RPMI8226 (cell line): ENCODE data around the gene ESPN.

Source experiments
- DNase-seq: peaks from one replicate; pipeline ENCODE4 v3.0.0-alpha.2; 2015

The ESPN gene

DNA sequence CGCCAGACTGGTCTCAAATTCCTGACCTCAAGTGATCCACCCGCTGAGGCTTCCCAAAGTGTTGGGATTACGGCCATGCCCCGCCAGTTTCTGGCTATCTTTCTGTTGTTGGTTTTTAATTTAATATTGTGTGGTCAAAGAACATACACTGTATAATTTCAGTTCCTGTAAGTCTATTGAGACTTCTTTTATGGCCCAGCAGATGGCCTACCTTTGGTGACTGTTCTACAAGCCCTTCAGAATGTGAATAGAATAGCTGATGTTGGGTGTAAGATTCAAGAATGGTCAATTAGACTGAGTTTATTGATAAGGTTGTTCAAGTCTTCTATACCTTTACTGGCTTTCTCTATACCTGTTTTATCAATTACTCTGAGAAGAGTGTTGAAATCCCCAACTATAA lies 15.5 kb upstream of the ESPN start:
- peak; percentile 52 for DNase-seq

DNA sequence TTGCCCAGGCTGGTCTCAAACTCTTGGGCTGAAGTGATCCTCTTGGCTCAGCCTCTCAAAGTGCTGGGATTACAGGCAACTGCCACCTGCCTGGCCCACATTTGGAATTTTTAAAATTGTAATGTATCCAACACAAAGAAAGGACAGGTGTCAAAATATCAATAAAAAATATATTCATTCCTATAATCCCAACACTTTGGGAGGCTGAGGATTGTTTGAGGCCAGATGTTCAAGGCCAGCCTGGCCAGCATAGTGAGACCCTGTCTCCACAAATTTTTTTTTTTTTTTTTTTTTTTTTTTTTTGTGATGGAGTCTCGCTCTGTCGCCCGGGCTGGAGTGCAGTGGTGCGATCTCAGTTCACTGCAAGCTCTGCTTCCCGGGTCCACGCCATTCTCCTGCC lies 14.8 kb upstream of the ESPN start:
- no peak for DNase-seq

DNA sequence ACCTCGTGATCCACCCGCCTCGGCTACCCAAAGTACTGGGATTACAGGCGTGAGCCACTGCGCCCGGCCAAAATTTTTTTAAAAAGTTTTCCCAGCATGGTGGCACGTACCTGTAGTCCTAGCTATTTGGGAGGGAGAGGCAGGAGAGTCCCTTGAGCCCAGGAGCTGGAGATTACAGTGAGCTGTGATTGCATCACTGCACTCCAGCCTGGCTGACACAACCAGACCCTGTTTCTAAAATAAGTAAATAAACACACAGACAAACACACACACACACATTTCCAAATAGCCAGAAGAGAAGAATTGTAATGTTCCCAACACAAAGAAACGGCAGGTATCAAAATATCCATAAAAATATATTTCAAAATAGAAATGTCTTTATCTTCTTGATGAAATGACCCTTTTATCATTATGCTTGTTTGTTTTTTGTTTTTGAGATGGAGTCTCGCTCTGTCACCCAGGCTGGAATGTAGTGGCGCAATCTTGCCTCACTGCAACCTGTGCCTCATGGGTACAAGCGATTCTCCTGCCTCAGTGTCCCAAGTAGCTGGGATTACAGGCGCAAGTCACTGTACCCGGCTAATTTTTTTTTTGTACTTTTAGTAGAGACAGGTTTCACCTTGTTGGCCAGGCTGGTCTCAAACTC lies 14.2 kb upstream of the ESPN start:
- no peak for DNase-seq

DNA sequence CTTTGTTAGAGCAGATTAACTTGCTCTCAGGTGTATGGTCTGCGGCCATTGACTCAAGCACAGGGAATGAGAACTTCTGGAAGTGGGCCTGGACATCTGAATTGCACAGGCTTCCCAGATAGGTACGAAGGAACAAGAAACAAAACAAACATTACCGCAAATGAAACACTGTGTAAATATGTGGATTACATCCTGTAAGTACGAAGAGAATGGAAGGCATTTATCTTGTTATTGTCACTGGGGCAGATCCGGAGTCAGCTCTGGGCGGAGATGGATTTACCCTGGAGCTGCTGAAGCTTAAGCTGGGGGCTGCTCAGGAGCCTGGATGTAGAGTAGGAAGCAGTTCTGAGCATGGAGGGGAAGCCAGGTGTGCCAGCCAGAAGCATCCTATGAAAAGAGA lies 11.7 kb upstream of the ESPN start:
- no peak for DNase-seq

DNA sequence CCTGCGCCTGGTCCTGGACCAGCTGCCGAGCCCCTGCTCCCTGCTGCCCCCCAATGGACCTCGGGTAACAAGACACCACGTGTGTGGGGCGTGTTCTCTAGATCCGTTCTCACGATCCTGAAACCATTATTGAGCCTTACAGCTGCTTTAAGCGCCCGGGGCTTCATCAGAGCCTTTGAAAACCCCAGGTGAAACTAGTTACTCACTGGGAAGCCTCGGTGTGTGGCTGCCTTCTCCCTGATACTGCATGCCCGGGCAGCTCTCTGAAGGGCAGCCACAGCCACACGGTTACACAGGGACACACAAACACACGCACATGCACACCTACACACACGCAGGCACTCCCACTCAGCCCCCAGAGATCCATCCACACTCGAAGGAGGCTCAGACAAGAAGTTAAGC lies 10.1 kb upstream of the ESPN start:
- peak; percentile 88 for DNase-seq

DNA sequence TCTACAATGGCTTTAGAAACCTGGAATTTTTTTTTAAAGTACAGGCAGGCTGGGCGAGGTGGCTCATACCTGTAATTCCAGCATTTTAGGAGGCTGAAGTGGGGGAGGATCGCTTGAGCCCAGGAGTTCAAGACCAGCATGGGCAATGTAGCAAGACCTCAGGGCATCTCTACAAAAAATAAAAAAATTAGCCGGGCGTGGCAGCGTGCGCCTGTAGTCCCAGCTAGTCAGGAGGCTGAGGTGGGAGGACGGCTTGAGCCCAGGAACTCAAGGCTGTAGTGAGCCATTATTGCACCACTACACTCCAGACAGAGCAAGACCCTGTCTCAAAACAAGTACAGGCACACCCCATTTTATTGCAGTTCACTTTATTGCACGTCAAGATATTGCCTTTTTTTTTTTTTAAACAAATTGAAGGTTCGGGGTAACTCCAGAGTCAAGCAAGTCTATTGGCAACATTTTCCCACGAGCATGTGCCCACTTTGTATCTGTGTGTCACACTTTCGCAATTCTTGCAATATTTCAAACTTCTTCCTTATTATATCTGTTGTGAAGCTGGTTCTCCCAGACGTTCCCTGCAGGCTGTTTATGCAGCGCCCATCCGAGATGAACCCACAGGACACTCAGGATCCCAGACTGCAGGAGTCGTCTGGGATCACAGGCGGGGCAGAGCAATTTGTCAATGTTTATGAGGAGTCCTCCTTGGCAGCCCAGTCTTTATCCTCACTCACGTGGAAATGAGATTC lies 9.5 kb upstream of the ESPN start:
- DNase-seq: no peak

DNA sequence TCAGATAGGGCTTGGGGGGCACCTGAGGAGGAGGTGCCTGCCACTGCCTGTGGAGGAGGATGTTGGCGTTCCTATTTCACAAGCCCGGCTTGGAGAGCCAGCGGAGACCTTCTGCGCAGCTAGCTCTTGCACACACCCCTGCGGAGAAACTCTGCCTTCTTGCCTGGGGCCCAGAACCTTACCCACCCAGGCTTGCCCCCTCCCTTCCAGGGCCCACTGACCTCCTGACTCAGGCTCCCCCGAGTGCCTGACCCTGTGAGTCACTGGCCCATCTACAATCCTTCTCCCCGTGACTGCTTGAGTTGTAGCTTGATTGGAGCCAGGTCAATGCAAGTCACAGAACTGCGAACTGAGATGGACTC lies 8.3 kb upstream of the ESPN start:
- no peak for DNase-seq

DNA sequence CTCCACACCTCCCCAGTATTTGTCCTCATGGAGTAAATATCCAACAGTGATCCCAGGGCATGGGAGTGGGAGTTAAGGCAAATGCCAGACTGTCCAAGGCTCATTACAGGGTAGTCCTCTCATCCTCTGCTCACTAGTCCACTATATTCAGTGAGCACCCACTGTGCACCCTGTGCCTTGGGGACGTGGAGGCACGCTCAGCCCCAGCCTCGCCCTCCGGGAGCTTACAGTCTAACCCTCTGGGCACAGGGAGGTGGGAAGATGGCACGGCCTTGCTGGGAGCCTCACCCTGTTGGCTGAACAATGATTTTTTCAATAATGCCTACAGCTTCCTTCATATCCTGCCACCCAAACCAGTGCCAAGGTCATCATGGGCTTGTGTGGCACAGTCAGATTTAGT lies 7.7 kb upstream of the ESPN start:
- no peak for DNase-seq

DNA sequence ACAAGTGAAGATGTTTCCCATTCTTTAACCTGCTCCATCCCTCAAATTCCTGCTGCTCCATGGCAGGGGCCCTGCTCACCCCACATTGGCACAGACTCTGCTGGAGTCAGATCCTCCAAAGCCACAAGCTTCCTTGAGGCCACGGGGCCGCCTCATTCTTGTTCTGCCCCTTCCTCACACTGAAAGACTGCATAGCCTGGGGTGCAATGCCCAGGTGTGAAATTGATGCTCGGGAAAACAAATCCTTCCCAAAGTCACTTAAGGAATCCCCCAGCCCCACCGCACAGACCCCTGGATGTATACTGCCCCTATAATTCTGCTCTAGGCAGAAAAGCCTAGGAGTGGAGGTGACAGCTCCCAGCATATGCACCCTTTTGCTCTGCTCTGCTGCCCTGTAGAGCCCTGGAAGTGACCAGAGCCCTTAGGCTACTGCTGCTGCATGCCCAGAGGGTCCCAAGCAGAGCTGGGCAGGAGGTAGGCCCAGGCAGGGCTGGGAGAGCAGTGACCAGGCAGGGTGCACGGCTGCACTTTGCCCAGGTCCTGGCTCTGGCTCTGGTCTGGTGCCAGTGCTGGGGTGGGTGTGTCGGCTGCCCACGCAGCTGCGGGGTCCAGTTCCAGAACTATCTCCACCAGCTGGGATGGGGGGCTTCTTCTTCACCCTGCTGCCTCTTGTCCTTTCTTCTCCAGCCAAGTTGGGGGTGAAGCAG lies 6.5 kb upstream of the ESPN start:
- no peak for DNase-seq

DNA sequence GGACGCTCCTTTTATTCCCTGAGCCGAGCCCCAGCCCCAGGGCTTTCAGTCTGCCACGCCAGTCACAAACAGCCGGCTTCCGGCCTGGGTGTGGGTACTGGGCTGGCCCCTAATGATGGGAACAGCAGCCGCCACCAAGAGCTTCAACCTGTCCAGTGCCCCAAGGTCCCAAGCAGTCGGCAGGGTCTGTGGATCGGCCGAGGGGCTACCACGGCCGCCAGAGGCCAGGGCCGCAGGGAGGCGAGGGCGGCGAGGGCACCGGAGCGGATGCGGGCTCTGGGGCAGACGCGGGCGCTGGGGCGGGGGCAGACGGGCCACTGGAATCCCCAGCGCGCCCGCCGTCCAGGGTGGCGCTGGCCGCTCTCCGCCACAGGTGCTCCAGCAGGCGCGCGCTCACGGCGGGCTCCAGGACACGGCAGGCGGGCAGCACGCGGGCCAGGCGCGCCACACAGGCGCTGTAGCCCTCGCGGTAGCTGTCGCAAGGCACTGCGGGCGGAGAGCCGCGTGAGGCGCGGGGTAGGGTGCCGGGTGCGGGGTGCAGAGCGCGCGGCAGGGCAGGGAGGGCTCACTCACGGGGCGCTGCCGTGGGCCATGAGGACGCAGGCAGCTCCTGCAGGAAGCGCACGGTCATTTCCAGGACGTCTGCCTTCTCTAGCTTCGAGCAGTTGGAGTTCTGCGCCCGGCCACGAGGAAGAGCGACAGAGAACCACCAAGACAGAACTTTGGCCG lies 5.7 kb upstream of the ESPN start:
- DNase-seq: no peak

DNA sequence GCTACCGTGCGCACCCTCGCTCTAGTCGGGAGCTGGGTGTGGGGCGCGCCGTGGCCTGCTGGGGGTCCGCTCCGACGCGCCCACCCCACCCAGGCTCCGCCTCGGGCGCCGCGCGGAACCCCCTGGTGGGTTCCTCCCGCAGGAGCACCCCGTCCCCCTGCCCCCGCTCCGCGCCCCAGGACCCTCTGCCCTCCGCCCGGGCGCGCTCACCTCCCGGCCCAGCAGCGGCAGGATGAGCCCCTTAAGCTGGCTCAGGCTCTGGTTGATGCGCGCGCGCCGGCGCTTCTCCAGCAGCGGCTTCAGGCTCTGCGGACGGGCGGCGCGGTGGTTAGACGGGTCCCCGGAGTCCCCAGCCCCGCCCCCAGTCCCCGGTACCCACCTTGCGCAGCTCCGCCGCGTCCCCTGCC lies 5.2 kb upstream of the ESPN start:
- DNase-seq: no peak

DNA sequence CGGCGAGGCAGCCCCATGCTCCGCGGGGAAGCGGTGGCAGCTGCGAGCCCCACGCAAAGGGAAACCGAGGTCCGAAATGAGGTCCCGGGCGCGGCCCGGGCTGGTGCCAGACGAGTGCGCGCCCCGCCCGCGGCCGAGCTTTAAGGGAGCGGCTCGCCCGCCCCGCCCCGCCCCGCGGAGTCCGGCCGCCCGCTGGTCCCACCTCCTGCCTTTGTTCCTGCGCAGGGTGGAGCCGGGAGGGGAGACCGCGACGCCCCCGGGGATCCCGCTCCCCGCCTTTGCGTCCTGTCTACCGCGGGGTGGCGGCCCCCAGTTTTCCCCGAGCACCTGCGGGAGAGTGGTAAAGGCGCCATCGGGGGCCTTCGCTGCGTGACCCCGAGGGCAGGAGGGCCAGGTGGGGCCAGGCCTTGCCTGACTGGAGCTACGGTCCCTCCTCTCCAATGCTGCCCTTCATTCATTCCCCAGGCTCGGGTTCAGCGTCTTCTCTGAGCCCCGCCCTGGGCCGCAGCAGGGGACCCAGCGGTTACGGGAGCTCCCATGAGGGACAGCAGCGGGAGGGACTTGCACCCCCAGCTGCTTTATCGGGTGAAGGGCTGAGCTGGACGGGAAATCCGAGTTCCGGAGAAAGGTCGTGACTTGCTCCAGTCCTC lies 4.6 kb upstream of the ESPN start, which contains the start of gene HES2:
TSS of gene HES2 (minus strand) at position 116 of the 650 bp plus-strand sequence. CDS start at position 17, 99 bp downstream.
- DNase-seq: peak; percentile 58

DNA sequence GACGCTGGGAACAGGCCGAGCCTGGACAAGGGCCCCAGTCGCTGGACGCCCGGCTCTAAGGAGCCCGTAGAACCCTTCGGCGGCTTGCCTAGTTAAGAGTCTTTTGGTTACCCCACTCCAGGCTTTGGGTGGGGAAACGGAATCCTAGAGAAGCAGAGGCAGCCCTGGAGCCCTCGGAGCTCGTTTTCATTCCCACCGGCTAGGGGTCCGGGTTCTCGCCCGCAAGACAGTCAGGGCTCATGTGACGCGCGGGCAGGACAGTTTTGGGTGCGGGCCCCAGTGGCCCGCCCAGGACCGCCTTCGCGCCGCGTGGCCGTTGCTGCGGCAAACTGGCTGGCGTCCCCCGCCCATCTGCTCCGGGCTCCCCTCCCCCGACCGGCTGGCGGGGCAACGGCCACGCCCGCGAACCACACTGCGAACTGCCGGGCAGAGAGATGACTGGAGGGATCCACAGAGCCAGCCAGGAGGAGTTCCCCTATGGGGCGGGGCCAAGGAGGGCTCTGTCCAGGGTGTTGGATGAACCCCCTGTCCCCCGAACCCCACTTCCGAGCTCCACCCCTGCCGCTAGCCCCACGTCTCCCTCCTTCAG lies 4.0 kb upstream of the ESPN start:
- DNase-seq: no peak

DNA sequence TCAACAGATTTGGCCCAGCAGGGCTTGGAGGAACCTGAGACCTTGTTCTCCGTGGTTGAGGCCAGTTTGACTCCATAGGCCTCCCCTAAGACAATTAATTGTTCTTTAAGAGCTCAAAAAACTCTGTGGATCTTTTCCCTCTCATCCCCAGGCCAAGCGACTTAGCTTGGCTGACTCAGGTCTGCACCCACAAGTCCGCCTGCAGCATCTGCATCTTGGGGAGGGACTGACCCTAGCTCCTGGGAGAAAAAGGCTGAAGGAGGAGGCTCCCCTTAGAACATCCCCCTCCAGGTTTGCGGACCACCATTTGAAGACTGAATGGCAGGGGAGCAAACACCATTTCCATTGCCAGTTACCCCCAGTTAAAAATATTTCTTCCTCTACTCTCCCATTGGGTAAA lies 3.3 kb upstream of the ESPN start:
- DNase-seq: no peak

DNA sequence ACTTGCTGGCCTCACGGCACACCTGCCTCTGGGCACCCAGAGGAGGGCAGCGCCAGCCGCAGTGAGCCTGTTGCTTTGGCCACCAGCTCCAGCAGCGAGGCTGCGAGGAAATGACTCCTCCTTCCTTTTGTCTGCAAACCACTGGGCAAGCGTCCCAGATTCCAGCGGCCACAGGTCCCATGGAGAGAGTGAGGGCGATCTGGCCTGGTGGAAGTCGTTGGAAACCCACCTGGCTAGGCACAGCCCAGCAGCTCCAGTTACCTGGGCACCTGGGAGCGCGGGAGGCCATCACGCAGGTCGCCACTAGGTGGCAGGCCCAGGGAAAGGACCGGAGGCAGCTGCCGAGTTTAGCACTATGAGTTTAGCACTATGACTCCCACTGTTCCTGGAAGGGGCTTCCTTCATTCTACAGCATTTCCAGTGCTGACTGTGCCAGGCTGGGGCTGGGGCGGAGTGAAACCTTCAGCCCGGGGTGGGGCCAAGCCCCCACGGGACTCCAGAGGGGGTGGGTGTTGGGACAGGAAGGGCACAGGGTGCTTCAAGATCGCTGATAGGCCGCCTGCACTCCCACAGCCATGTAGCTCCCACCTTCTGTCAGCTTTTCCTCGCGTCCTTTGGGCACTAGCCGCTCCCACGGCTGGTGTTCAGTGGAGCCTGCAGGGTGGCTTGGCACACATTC lies 1.1 kb upstream of the ESPN start:
- peak; percentile 88 for DNase-seq

DNA sequence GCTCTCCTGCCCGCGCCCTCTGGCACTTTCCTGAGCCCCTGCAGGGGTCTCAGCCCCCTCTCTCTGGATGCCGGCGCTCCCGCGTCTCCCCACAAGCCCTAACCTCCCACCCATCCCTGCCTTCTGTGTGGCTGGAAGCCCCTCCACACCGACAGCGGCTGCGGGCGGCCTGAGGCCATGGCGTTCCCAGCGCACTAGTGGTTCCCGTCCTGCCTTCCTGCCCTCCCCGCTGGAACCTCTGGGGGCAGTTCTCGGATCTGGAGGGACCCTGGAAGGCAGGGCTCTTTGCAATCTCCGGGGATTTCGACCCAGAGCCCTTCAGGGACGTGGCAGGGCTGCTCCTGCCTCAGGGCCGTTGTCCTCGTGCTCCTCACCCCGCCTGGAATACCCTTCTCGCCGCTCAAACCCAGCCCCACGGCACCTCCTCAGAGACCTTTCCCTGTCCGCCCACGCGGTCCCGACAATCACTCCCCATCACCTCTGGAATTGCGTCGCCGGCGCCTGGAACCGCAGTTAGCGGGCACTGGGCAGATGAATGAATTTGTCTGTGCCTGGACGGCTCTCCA lies 493 bp upstream of the ESPN start:
- DNase-seq: no peak

DNA sequence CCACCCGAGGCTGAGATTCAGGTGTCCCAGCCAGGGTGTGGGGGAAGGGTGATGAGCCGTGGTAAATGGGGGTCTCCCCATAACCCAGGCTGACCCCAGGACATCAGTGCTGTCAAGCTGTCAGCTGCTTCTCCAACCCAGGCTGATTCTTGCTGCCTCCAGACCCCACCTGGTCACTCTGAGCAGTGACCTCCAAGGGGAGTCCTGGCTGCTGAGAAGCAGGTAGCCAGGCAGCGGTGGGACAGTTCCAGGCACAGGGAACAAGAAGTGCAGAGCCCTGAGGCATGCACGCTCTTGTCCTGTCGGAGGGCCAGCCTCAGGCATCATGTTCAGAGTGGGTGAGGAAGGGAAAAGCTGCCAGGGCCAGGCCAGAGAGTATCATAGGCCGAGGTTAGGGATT lies 1.1 kb downstream of the ESPN start:
- no peak for DNase-seq

DNA sequence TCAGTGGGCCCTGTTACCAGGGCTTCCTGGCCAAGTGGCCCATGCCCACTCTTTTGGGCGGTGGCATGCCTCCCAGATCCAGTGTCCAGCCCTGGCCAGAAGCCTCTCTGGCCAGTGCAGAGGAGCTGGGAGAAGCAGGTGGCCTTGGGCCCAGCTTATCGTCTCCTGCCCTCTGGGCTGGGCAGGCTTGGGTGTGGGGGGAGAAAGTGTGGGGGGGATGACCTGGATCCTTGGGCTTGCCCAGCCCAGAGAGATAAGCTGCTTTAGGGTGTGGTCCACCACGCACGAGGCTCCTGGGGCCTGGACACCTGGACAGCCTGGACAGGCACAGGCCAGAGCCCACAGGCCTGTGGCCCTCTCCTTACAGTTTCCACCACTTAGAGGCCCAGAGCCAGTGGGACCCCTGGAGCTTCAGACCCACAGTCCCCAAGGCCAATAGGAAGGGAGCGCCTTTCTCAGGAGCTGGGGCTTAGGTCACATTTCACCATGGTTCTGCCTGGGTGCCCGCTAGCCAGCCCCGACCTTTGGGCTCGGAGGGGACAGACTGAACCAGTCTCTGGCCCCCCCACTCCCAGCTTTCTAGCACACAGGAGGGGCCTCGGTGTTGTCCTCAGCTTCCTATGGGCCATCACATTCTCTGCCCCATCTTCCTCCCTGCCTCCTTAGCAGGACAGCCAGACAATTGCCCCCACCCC lies 1.8 kb downstream of the ESPN start:
- no peak for DNase-seq

DNA sequence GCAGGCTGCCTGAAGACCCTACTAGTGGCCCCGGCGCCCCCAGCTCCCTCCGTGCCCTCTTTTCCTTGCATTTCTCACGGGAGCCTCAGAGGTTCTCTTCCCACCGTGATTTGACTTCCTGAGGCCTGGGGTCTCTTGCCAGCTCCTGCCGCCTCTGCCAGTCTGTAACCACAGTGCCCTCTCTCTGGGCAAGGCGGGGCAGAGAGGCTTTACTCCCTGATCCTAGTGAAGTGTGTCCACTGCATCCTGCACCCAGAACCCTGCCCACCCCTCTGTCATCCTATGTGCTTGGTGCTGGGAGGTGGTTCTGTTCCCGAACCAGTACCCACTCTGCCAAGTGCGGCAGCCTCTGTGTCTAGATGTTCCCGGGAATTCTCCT lies 2.4 kb downstream of the ESPN start:
- DNase-seq: no peak

DNA sequence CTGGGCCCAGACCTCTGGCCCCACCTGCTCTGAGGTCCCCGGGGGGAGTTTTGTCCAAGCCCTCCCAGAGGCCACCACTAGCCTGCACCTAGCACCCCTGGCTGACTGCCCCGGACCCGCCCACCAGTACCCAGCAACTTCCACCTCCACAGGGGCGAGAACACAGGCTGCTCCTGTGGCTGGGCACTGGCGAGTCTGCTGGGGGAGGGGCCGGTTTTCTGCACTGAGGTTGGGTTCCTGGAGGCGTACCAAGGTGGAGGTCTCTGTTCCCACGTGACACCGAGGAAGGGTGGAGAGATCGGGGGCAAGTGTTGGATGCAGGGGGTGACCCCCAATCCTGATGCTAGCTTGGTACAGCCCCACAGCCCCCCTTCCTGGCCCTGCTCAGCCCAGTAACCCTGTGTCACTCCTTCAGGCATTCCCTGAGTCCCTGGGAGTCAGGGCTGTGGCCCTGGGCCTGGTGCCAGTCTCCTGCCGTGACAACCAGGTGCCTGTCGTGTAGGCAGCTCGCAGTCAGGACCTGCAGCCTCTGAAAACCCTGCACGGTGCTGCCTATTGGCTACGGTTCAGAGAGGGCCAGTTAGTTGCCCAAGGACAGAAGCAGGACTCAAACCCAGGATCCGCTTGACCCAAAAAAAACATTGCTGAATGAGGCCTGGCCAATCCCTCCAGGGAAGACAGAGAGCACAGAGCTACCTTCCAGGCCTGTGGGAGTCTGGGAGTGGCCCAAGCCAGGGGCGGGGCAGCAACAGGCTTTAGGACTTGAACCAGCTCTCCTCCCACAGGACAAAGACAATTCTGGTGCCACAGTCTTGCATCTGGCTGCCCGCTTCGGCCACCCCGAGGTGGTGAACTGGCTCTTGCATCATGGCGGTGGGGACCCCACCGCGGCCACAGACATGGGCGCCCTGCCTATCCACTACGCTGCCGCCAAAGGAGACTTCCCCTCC lies 3.1 kb downstream of the ESPN start:
- peak; percentile 89 for DNase-seq
